ENCODE measurements around the gene COG2.

COG2 gene

GRCh38 chr1:230668227-230668626, 25.9 kb downstream of the COG2 start:
- no peak for DNase-seq (ENCODE audit: low read depth)
- TF ChIP-seq CTCF (IDR thresholded peaks at IDR 0.05; ENCODE audit: control insufficient read depth, insufficient read depth, low read depth, low read length, missing control alignments): no peak
- H3K4me3 ChIP-seq (ENCODE audit: control insufficient read depth, low read depth, low read length): no peak overlapping the region

GRCh38 chr1:230669543-230669942, 27.3 kb downstream of the COG2 start:
- TF ChIP-seq CTCF (IDR thresholded peaks at IDR 0.05; ENCODE audit: control insufficient read depth, insufficient read depth, low read depth, low read length, missing control alignments): no peak
- H3K4me3 ChIP-seq (ENCODE audit: control insufficient read depth, low read depth, low read length): no peak overlapping the region
- DNase-seq (ENCODE audit: low read depth): no peak

GRCh38 chr1:230674581-230674980, 32.3 kb downstream of the COG2 start:
- no peak for DNase-seq (ENCODE audit: low read depth)
- H3K4me3 ChIP-seq (ENCODE audit: control insufficient read depth, low read depth, low read length): no peak overlapping the region
- no peak for TF ChIP-seq CTCF (IDR thresholded peaks at IDR 0.05; ENCODE audit: control insufficient read depth, insufficient read depth, low read depth, low read length, missing control alignments)

GRCh38 chr1:230677200-230677599, 34.9 kb downstream of the COG2 start:
- no peak for TF ChIP-seq CTCF (IDR thresholded peaks at IDR 0.05; ENCODE audit: control insufficient read depth, insufficient read depth, low read depth, low read length, missing control alignments)
- no peak for DNase-seq (ENCODE audit: low read depth)
- H3K4me3 ChIP-seq (ENCODE audit: control insufficient read depth, low read depth, low read length): no peak overlapping the region

GRCh38 chr1:230679192-230679591, 36.9 kb downstream of the COG2 start:
- TF ChIP-seq CTCF (IDR thresholded peaks at IDR 0.05; ENCODE audit: control insufficient read depth, insufficient read depth, low read depth, low read length, missing control alignments): no peak
- H3K4me3 ChIP-seq (ENCODE audit: control insufficient read depth, low read depth, low read length): no peak overlapping the region
- DNase-seq (ENCODE audit: low read depth): no peak

GRCh38 chr1:230679825-230680224, 37.5 kb downstream of the COG2 start:
- no peak overlapping the region for H3K4me3 ChIP-seq (ENCODE audit: control insufficient read depth, low read depth, low read length)
- TF ChIP-seq CTCF (IDR thresholded peaks at IDR 0.05; ENCODE audit: control insufficient read depth, insufficient read depth, low read depth, low read length, missing control alignments): no peak
- no peak for DNase-seq (ENCODE audit: low read depth)

Data from AG09309 (cell line).